HG03439 (cell line): Measurements from ENCODE around the gene PITX2.

Source experiments
- ATAC-seq: cut with Tn5 transposase; IDR thresholded peaks from one replicate; pipeline ENCODE4 v1.9.1; 2021; ENCODE audit warnings: mild to moderate bottlenecking, moderate library complexity; ENCODE audit not compliant: unreplicated experiment

Gene PITX2

DNA sequence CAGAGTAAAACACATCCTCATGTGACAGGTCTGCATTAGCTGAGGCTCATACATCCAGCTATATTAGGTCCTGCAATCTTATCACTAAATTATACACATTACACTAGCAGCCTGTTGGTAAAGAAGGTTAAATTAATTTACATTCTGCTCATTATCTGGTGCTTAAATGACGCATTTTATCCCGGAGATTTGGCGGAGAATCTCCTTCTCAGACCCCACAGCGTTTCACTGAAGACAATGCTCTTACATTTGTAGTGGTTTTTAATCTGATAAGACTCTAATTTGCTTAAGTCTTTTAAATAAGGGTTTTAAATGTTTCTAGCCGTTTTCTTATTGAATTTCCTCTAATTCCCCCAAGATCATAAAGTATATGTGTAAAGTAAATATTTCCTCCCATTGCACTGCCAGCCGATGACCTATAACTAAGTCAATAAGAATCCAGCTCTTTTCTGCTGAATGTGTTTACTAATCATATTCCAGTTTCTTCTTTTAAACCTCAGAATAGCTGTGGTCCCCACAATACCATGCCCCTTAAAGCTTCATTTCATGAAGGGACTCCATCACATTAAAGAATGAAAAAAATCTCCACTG lies 2.1 kb upstream of the PITX2 start:
- no peak for ATAC-seq

DNA sequence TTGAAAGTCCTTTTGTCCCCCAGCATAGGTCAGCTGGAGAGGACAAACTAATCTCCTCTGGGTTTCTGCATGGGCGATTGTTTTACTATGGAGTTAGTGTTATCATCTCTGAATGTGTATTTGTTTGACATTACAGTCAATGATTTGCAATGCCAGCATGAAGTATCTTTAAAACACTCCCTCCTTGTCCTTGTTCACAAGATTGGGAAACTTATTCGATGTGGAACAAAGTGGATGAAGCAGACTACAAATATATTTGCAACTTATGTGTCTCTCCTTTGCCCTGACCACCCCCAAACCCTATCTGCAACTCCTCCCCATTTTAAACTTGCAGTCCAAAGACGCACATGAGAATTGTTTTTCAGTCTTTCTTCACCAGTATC lies 1.5 kb upstream of the PITX2 start:
- no peak for ATAC-seq

DNA sequence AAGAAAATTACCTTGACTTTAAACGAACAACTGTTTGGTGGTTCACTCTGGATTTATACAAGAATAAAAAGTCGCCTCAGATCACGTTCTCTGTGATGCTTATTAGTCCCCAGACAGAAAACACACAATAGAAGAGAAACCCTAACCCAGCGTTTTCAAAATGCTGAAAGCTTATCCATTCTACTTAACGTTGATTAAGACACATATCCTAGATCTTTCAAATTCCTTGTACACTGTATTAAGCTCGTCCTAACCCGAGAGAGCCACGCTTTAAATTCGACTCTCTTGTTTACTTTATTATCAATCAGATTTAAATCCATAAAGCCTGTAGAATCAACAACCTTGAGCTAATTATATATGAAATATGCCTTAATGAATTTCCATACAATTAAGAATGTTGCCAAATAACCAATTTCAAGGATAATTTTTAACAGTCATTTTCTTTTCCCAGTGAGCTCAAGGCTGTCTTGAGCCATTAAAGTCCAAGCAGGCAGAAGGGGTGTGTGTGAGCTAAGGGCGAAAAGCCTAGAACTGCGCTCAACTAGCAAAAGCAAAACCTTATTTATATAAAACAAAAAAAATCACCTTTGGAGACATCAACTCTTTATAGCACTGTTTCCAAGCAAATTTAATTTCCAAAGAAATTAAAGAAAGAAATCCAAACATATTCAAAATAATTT lies 981 bp upstream of the PITX2 start:
- ATAC-seq = no peak

DNA sequence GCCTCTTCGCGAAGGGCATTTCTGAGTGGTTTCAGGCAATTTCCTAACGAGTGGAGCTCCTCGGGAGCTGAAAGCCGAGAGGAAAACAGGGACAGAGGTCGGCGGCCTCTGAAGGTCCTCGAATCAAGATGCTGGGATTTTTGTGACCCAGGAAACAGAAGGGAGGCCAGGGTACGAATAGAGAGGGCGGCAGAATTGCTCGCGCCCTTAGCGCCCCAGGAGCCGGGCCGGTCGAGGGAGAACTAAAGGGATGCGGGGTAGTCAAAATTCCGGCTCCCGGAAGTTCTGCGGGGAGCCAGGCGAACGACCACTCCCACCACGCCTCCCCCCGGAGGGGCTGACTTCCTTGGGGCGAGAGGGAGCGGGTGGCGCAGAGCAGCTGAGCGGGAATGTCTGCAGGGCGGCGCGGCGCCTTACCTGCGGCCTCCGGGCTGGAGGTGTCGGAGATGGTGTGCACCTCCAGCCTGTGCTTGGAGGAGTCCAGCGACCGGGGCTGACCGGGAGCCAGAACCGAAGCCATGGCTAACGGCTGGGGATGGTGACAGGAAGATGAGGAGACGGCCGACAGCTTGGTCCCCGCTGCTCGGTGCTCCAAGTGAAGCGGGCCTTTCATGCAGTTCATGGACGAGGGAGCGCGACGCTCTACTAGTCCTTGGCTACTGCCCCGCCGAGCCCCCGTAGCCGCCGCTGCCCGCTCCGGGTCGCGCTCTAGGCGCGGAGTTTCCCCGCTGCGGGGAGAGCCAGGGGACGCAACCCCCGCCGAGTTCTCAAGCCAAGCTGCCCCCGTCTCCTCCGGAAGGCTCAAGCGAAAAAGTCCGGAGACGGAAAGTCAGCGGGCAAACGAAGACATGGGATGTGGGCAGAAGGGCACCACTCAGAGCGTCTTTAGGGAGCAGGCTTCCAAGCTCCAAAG lies 782 bp downstream of the PITX2 start:
- no peak for ATAC-seq

DNA sequence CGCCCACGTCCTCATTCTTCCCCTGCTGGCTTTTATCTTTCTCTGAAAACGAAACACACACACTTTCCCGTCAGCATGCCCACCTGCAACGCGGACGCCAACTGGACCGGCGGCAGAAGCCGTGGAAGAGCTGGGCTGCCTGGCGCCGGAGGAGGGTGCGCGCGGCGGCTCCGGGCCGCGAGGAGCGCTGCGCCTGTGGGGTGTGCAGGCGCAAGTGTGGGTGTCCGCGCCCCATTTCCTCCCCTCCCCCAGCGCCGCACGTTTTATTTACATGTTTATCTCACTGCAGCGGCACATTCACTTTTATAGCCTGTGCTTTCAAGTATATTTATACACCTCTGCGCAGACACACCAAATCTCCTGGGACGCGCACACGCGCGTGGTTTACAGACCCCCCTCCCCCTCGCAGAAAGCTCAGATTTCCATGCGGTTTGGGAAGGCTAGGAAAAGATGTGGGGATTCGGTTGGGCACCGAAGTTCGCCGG lies 1.5 kb downstream of the PITX2 start:
- ATAC-seq = no peak

DNA sequence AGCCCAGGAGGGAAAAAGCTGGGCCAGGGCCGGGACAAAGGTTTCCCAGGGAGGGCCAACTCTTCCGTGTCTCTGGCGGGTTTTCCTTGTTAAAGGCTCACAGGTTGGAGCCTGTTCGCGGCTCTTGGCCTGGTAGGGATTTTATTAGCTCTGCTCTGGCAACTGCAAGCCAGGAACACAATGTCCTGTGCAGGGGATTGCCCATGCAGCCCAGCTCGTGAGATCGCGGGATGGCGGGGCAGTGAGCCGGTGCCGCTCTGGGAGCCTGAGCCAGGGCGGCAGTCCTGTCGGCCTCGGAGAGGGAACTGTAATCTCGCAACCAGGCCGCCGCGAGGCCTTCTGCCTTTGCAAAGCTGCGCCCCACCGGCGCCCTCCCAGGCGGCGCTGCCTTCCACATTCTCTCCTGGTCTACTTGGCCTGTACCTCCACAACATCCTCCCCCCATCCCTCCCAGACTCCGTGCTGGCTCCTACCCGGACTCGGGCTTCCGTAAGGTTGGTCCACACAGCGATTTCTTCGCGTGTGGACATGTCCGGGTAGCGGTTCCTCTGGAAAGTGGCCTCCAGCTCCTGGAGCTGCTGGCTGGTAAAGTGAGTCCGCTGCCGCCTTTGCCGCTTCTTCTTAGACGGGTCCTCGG lies 2.1 kb downstream of the PITX2 start:
- no peak for ATAC-seq

DNA sequence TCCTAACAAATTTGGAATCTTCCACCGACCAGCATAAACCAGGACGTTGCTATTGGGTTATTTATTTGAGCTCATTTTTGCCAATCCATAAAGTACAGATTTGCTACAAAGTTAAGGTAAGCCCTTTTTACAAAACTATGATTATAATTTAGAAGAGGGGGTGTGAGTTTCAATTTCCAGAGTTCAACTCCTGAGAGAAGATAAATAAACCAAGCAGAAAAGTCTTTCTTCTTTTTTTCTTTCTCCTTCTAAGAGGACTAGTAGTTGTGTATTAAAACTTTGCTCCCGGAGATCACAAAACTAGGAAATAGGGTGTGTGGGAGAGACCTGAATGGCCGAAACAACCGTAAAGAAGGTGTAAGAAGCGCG lies 2.6 kb downstream of the PITX2 start:
- ATAC-seq = no peak

DNA sequence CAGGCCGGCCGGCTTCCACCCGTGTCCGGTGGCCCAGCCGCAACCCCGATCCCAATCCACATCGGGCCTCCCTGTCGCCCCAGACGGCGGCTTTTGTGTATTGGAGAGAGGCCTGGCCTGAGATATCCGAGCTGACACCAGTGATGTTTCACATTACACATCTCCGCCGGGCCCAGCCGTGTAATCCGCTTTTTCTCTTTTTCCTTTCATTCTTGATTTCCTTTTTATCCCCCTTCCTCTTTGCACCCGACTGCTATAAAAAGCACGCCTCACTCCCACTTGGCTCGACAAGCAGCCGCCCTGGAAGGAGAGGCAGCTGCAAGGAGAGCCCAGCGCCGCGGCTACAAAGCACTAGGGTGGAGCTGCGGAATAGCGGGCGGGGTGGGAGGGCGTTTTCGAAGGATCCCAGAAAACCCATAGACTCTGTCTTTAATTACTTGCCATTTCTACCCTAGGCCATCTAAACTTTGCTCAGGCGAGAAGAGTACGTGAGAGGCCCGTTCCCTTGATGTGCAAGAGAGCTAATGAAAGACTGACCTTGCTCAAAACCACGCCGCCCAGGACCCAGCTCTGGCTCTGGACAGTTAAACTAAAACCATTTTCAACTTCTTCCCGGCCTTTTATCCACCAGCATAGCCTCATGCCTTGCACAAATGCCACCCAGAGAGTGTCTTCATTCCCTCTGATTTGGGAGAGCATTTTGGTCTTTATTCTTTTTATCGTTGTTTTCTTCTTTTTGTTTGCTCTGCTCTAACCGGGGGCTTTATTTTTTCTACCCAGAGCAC lies 3.2 kb downstream of the PITX2 start:
- ATAC-seq = no peak

DNA sequence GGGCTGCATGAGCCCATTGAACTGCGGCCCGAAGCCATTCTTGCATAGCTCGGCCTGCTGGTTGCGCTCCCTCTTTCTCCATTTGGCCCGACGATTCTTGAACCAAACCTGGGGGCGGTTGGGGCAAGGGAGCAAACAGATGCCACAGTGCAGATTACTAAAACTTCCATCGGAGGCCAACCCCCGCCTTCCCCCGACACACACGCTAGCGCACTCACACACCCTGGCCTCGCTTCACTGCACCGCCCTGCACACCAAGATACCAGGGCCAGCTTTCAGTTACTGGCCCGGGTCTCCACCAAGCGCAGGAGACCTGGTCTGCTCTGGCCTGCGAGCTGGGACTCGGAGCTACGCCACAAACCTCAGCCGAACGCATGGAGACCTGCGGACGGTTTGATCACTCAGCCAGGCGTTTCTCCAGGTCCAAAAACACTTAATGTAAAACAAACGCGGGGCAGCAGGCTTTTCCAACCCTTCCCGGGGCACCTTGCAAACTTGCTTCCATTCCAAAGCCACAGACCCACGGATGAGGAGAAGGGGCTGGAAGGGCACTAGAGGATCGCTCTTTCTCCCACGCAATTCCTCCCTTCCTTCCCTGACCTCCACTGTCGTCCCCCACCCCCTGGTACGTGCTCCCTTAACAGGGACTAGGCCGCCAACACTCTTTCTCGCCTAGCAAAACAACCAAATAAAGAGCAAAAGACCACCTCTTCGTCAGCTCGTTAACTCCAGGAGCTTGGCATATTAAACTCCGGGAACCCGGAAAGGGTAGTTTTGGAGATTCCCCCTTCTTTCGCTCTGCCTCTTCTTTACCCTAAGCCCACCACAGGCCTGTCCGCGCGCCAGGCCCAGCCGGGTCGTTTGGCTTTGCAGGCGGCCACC lies 4.1 kb downstream of the PITX2 start:
- no peak for ATAC-seq

DNA sequence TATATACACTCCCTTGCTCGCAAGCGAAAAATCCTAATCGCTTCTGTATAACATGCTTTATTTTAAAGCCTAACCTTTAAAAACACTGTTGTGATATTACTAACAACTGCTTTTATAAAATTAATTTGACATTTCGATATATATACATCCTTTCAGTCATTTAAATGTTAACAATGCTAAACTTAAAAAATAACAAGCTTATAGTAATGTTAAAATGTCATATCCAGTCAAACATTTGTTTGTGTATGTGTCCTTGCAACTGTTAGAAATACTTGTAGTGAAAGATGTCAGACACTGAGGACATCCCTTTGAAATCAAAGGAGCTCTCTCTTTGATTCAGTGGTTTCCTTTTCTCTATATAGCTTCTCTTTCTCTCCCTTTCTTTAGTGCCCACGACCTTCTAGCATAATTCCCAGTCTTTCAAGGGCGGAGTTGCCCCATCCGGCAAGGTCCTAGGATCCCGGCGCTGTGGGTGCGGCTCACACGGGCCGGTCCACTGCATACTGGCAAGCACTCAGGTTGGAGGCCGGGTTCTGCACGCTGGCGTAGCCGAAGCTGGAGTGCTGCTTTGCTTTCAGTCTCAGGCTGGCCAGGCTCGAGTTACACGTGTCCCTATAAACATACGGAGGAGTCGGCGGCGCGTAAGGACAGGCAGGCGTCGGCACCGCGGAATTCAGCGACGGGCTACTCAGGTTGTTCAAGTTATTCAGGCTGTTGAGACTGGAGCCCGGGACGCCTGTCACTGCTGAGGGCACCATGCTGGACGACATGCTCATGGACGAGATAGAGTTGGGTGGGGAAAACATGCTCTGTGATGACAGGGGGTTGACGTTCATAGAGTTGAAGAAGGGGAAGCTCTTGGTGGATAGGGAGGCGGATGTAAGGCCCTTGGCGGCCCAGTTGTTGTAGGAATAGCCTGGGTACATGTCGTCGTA lies 5.0 kb downstream of the PITX2 start:
- ATAC-seq = no peak

DNA sequence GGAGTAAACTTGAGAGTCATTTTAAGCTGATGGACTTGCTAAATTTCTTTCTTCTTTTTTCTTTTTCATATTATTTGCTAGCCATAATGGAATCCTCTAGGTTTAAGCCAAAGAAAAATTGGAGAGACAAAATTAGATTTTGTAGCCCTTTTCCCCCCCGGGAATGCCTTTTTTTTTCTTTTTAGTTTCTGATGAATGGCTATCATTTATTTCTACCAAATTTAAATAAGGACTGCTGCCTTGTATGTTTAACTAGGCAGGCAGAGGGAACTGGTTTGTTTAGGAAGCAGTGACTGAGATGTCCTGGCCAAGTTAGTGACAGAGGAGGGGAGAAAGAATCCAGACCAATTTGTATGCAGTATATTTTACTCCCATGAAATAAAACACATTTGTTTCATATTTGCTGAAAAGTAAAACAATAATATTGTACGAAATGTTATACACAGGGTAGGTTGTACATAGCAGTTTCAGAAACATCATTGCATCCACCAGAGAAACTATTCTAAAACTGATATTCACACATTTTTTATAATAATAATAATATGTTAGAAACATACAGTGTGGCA lies 5.7 kb downstream of the PITX2 start:
- no peak for ATAC-seq

DNA sequence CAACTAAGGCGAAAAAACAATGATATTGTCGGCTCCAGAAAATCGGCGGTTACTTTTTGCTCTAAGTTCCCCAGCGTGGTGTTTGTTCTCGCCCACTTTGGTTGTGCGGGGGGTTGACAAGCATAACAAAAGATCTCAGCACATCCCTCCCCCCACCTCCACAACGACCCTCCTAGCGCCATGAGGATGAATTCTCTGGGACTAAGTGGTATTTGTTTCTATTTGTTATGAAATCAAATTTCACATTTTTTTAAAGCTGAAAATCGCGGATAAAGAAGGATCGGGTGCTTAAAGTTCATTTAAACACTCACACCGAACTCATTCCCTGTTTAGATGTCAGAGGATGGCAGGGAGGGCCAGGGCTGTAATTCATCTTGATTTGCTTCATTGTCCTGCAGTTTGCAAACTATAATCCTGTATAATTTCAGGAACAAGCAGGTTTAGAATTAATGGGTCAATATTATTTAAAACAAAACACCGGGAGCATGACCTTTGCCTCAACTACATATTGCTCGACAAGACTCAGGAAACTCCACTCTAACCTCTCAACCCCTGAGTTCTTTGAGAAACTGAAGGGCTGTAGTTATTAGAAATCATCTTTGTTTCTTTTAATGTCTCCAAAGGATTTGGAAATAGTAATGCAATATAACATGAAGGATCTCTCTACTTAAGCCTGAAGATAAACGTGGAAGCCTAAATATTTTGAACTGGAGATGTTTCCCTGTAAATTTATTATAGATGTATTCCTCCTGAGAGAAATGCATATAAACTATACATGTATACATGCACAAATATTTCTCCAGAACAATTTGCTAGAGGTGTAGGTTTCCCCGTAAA lies 6.4 kb downstream of the PITX2 start:
- ATAC-seq = no peak

DNA sequence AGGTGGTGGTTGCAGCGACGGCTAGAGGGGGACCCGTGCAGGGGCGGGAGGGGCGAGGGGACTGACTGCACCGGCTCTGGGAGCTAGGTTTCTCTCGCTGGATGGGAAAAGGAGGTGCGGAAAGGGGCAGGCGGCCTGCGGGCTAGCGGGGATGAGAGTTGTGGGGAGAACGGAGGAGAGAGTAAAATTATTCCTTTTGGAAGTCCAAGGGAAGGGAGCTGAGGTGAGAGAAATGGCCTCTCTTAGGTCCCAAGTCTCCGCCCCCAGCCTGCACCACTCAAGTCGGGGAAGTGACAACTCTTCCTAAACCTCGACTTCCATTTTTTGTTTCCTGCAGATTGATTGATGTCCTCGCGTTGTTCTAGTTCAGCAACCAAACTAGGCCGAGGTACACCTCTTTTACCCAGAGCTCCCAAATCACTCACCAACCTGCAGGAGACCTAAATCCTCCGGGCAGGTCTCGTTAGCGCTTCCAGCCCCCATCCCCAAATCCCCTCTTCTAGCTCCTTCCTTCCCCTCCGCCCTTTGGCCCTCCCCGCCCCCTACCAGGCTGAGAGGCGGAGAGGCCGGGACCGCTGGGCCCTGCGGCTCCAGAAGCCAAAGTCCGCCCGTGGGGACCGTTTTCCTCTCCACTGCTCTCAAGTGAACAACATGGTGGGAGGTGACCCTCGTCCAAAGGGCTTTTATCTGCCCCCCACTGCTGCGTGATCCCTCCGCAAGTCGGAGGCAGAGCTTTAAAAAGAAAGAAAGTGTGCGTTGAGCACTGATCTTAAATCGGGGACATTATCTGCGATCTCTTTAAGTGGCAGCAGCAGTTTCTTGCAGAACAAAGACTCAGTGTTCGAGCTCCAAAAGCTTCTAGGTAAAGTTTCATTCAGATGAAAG lies 7.3 kb downstream of the PITX2 start:
- no peak for ATAC-seq

DNA sequence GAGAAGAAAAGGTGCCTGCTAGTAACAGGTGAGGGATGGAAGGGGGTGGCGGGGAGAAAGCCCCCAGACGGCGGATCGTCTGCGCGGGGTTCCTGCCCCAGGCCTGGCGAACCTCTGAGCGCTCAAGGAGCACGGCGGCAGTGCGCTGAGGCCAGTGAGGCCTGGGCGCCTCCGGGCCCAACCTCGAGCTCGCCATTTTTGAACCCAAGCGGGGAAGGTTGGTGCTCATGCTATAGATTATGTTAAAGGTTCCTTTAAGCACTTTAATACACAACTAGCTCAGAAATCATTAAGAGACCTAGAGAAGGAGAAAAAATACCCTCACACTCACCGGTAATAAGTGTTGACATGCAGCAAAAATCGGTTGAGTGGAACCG lies 7.9 kb downstream of the PITX2 start:
- no peak for ATAC-seq

DNA sequence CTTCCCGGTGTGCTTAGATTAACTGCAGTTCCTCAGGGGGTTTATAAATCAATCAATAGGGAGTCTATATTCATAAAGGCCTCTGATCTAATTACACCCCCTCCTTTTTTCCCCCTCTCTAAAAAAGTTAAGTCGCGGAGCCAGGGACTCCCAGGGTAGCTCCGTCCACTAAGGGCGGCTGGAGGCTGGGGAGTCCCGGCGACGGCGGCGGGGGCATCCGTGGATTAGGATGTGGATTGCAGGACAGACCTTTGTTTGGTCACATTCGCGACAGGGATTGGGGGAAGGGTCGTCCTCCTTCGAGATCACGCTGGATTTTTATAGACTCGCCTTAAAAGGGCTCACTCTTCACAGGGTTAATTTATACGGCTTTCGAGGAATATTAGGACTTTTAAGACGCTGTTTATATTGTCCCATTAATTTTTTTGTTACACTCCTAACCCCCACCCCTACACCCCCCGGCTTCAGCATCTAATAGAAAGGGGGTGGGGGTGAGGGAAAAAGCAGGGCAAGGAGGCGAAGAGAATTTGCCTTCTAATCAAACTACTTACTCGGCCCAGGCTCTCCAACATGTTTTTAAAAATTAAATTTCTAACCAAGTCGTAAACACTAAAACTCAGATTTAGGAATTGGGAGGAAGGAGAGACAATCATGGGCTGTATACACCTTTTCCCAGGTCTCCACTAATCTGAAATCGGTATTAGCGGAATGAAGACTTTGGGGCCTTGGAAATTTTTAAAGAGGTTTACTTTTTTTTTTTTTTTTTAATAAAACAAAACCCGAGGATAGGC lies 8.5 kb downstream of the PITX2 start:
- no peak for ATAC-seq

DNA sequence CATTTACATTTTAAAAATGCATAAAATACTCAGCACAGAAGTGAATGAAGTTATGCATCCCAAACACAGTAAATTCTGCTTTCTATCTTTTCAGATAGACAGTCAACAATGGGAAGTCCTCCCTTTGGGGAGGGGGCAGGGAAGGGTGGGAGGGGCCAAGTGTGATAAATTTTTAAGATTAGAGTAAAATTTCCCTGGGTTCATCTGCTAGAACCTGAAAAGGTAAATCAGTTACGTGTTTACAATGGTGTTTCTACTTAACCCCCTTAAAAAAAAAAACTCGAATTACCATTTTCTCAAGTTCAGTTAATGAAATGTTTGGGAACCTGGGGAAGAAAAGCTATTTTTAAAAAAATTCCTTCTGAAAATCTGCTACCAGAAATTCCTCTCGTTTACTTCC lies 9.1 kb downstream of the PITX2 start:
- ATAC-seq = no peak
